Esophagus squamous epithelium (tissue), 4 donors: Measurements from ENCODE around the gene DNAJC22.
"Not testable (repeated sequence)": the region's sequence is repeated elsewhere in the genome, so short reads cannot be mapped to it uniquely, and the experiment has no call there.

Experiments
- POLR2A ChIP-seq, 4 donors: fragments of 450-650 bp; IDR thresholded peaks; one replicate each; pipeline ENCODE4 v1.6.1; 2017; ENCODE audit warnings: antibody characterized with exemption in 4 of 4, mild to moderate bottlenecking in 4 of 4, moderate library complexity in 3 of 4
- TF ChIP-seq, protein P1 (sequence below), 6 experiments: fragments of 450-650 bp in 4 of 6; fragments of 200-600 bp in 2 of 6; sonication (generic) in 2 of 6; IDR thresholded peaks; one replicate each; pipeline ENCODE4 v1.5.1; 2016 to 2019; ENCODE audit warnings: antibody characterized with exemption in 6 of 6, mild to moderate bottlenecking in 4 of 6, moderate library complexity in 4 of 6

DNA sequence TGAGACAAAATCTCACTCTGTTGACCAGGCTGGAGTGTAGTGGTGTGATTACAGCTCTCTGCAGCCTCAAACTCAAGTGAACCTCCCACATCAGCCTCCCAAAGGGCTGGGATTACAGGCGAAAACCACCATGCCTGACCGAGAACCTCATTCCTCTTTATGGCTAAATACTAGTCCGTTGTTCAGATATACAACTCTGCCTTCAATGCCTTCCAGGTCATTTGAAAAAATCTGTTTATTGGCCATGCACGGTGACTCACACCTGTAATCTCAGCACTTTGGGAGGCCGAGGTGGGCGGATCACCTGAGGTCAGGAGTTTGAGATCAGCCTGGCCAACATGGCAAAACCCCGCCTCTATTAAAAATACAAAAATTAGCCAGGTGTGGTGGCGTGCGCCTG, 33.5 kb downstream of the DNAJC22 start:
- TF ChIP-seq, protein P1, sequence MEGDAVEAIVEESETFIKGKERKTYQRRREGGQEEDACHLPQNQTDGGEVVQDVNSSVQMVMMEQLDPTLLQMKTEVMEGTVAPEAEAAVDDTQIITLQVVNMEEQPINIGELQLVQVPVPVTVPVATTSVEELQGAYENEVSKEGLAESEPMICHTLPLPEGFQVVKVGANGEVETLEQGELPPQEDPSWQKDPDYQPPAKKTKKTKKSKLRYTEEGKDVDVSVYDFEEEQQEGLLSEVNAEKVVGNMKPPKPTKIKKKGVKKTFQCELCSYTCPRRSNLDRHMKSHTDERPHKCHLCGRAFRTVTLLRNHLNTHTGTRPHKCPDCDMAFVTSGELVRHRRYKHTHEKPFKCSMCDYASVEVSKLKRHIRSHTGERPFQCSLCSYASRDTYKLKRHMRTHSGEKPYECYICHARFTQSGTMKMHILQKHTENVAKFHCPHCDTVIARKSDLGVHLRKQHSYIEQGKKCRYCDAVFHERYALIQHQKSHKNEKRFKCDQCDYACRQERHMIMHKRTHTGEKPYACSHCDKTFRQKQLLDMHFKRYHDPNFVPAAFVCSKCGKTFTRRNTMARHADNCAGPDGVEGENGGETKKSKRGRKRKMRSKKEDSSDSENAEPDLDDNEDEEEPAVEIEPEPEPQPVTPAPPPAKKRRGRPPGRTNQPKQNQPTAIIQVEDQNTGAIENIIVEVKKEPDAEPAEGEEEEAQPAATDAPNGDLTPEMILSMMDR (IDR thresholded peaks at IDR 0.05): not testable (repeated sequence)
- not testable (repeated sequence) for TF ChIP-seq POLR2A (IDR thresholded peaks at IDR 0.05)
